Heart right ventricle (tissue), 16 donors: ENCODE data around the gene EIPR1. TPM values are rescaled to one million over a fixed set of nuclear protein-coding genes. Genes with fewer than 3 reads are reported as not detected.
A peak's percentile ranks its signal among the peaks of the same experiment; 100 is the strongest.

Source experiments
- ATAC-seq, 8 donors: fragments of 200-7000 bp; cut with Tn5 transposase; one replicate each; pipeline ENCODE4 v1.9.1; 2020; ENCODE audit warnings: mild to moderate bottlenecking in 8 of 8, moderate library complexity in 8 of 8, moderate number of reproducible peaks in 1 of 8
- DNase-seq, 2 donors: peaks; one replicate each; pipeline ENCODE4 v3.0.0-alpha.2; 2020
- H3K27ac ChIP-seq, 10 donors: fragments of 200-600 bp; sonication (generic) in 2 of 10; one replicate each; pipeline versions ENCODE4 v1.5.0 to v1.8.0; 2020 to 2022; ENCODE audit warnings: mild to moderate bottlenecking in 3 of 10
- H3K27me3 ChIP-seq, 7 donors: fragments of 200-600 bp; one replicate each; pipeline ENCODE4 v1.8.0; 2021 to 2022; ENCODE audit warnings: mild to moderate bottlenecking in 2 of 7
- H3K36me3 ChIP-seq, 9 donors: fragments of 200-600 bp; sonication (generic) in 1 of 9; one replicate each; pipeline versions ENCODE4 v1.5.0 to v1.8.0; 2020 to 2022; ENCODE audit warnings: mild to moderate bottlenecking in 2 of 9
- H3K4me1 ChIP-seq, 9 donors: fragments of 200-600 bp; sonication (generic) in 1 of 9; one replicate each; pipeline versions ENCODE4 v1.5.0 to v1.8.0; 2020 to 2022; ENCODE audit warnings: mild to moderate bottlenecking in 4 of 9
- H3K4me3 ChIP-seq, 10 donors: fragments of 200-600 bp; sonication (generic) in 2 of 10; one replicate each; pipeline versions ENCODE4 v1.5.0 to v1.8.0; 2020 to 2022; ENCODE audit warnings: mild to moderate bottlenecking in 7 of 10, moderate library complexity in 2 of 10
- H3K9me3 ChIP-seq, 11 donors: fragments of 200-600 bp in 10 of 11; sonication (generic) in 2 of 11; one replicate each; pipeline versions ENCODE4 v1.5.0 to v1.8.0; 2013 to 2022; ENCODE audit warnings: mild to moderate bottlenecking in 2 of 11, control low read depth in 1 of 11, moderate library complexity in 1 of 11
- CTCF ChIP-seq, 9 donors: fragments of 200-600 bp; sonication (generic) in 2 of 9; IDR thresholded peaks; one replicate each; pipeline versions ENCODE4 v1.5.0 to v1.8.0; 2021 to 2022; ENCODE audit warnings: antibody characterized with exemption in 9 of 9, mild to moderate bottlenecking in 5 of 9, moderate library complexity in 1 of 9
- WGBS, 2 donors: extraction: QIAGEN DNeasy Blood & Tissue Kit; methylation state at CpG; one replicate each; pipeline ENCODE4 v1.1.7; 2013; ENCODE audit warnings: inconsistent platforms in 1 of 2; 5-methylcytosine and 5-hydroxymethylcytosine counted together
- intact Hi-C, 10 donors: fragments of 100-400 bp; cut with DNase I; formaldehyde crosslinking; loops; one replicate each; pipeline versions ENCODE4 v1.11.1 to v1.14.2; 2022
- polyA plus RNA-seq, 2 donors: library from polyadenylated mRNA; stranded (reverse); fragments of 200-250 nt; gene quantifications; one replicate each; pipeline ENCODE4 v1.2.3, GENCODE V29; 2013
- total RNA-seq, 10 donors: library from RNA; stranded (reverse); fragmentation: NEBNext Ultra II Directional in 3 of 10; extraction: Animal tissue kit (Norgen Biotek cat#: 25700) in 3 of 10; gene quantifications; one replicate each; pipeline versions ENCODE4 v1.2.1 to v1.2.4, GENCODE V29; 2021 to 2023
- donor health status: Arrhythmogenic right ventricular cardiomyopathy.
- donor health status: ischemic (EF 13 %, LVEDD 7.1; RV severe dilation, severe dysfunction).
- donor health status: healthy with polysubstance abuse.
- donor health status: DM: no; HTN: yes; CAD: no.
- donor health status: DM: no; HTN: no; CAD: no.
- donor health status: ischemic (EF 25% LVEDD 6.9; RV normal size, moderate dysfunction).
- donor health status: ischemic (EF 25% LVEDD 5.7; RV mildly dilated, moderate dysfunction).
- donor health status: healthy.
- donor health status: DM: yes; HTN: yes; CAD: no.
- donor health status: Ischemic cardiomyopathy.
- donor health status: ischemic (EF 35%, LVEDD 5.7; RV mildly dilated, moderate dysfunction).
- donor health status: nonischemic (EF 11% LVEDD 7.7; RV severe dilation, severe dysfunction).
- donor health status: DM: yes; HTN: yes; CAD: no.
- donor health status: PGD.
- donor health status: ischemic (EF 29% LVEDD 5.4; RV normal size, mild dysfunction).
- donor health status: nonischemic (EF 23%, LVEDD 6.1; RV moderate dilation, normal function).

Gene EIPR1
- total and polyA plus RNA-seq, 12 donors: 6.8 to 22.3 (median 12.0) TPM

- Histone ChIP-seq H3K27me3 (no peaks in the 10 kb centered on the region), H3K4me1 (no peaks in the 10 kb centered on the region), H3K9me3 (no peaks in the 10 kb centered on the region), H3K27ac (no peak overlapping the region), H3K4me3 (no peak overlapping the region), H3K36me3 (peaks cover 0 to 25% (median 0%) of the 10 kb centered on the region in 9 donors)
- intact Hi-C loops: no loop called here
- TF ChIP-seq CTCF (IDR thresholded peaks at IDR 0.05): no peak
- no peak for DNase-seq
- WGBS, 2 donors: 92 to 97% methylated on average over 7 of the region's 7 CpGs
- no peak for ATAC-seq
Measured at GRCh38 chr2:3326182-3326537, 51.5 kb downstream of the EIPR1 start.

- no peak for TF ChIP-seq CTCF (IDR thresholded peaks at IDR 0.05)
- intact Hi-C loops: no loop called here
- Histone ChIP-seq H3K27me3 (no peaks in the 10 kb centered on the region), H3K4me1 (no peaks in the 10 kb centered on the region), H3K4me3 (no peak overlapping the region), H3K27ac (no peak overlapping the region), H3K9me3 (no peaks in the 10 kb centered on the region), H3K36me3 (peaks cover 0 to 21% (median 0%) of the 10 kb centered on the region in 9 donors)
- DNase-seq (no peak), ATAC-seq (no peak)
- WGBS, 2 donors: 79 to 95% methylated on average over 11 of the region's 11 CpGs
Measured at GRCh38 chr2:3325458-3326181, 52.0 kb downstream of the EIPR1 start.

GRCh38 chr2:3324404-3325281 lies 53.0 kb downstream of the EIPR1 start:
- H3K9me3 ChIP-seq: no peaks in the 10 kb centered on the region
- no peak overlapping the region for H3K4me3 ChIP-seq
- no peaks in the 10 kb centered on the region for H3K27me3 ChIP-seq
- intact Hi-C loops: no loop called here
- no peak for TF ChIP-seq CTCF (IDR thresholded peaks at IDR 0.05)
- no peaks in the 10 kb centered on the region for H3K4me1 ChIP-seq
- WGBS, 2 donors: 91 to 96% methylated on average over 34 of the region's 34 CpGs
- H3K27ac ChIP-seq: no peak overlapping the region
- peaks cover 0 to 15% (median 0%) of the 10 kb centered on the region in 9 donors for H3K36me3 ChIP-seq
- DNase-seq (no peak), ATAC-seq (peak in 1 of 8 donors; percentile 18)

- 92 to 94% methylated on average over 11 of the region's 11 CpGs for WGBS, 2 donors
- H3K27me3 ChIP-seq: no peaks in the 10 kb centered on the region
- TF ChIP-seq CTCF (IDR thresholded peaks at IDR 0.05): no peak
- H3K4me3 ChIP-seq: no peak overlapping the region
- DNase-seq (no peak), ATAC-seq (peak in 1 of 8 donors; percentile 10)
- H3K27ac ChIP-seq: no peak overlapping the region
- intact Hi-C loops: no loop called here
- no peaks in the 10 kb centered on the region for H3K4me1 ChIP-seq
- H3K9me3 ChIP-seq: no peaks in the 10 kb centered on the region
- H3K36me3 ChIP-seq: peaks cover 0 to 15% (median 0%) of the 10 kb centered on the region in 9 donors
Measured at GRCh38 chr2:3324036-3324386, 53.6 kb downstream of the EIPR1 start.
